ENCODE data around the gene FAM90A1.
"Not testable (repeated sequence)": the region's sequence is repeated elsewhere in the genome, so short reads cannot be mapped to it uniquely, and the experiment has no call there.

GRCh38 chr12:8246941-8247535, 19.6 kb upstream of the FAM90A1 start:
- not testable (repeated sequence) for TF ChIP-seq CTCF (IDR thresholded peaks at IDR 0.05; ENCODE audit: insufficient read depth, low read depth, low read length); EZH2 (IDR thresholded peaks at IDR 0.05; ENCODE audit: insufficient read depth, low read length)
